A549 (cell line): ENCODE results near the gene DERA.

ENCODE experiments used
- BHLHE40 ChIP-seq: IDR thresholded peaks from 2 replicates; pipeline ENCODE4 v1.6.1; 2012; ENCODE audit warnings: low read depth, low read length, inconsistent platforms
- CTCF ChIP-seq: fragments of >200 bp; sonication (Bioruptor Twin); formaldehyde crosslinking; IDR thresholded peaks from 3 replicates; pipeline ENCODE4 v1.5.1; 2016
- JUN ChIP-seq, 2 experiments: fragments of >200 bp; sonication (Bioruptor Twin); formaldehyde crosslinking; IDR thresholded peaks; 2 replicates in 1 of 2; 3 replicates in 1 of 2; pipeline ENCODE4 v1.6.1; 2016 to 2017
- KDM1A ChIP-seq: fragments of 200-600 bp; sonication (generic); IDR thresholded peaks from 2 replicates; pipeline ENCODE4 v1.6.1; 2016; ENCODE audit warnings: low read depth, mild to moderate bottlenecking
- MAFK ChIP-seq: fragments of 450-650 bp; IDR thresholded peaks from 2 replicates; pipeline ENCODE4 v1.6.1; 2014; ENCODE audit not compliant: partially characterized antibody
- MAX ChIP-seq: IDR thresholded peaks from 2 replicates; pipeline ENCODE4 v1.6.1; 2012
- POLR2A ChIP-seq: IDR thresholded peaks from 2 replicates; pipeline ENCODE4 v1.6.1; 2012; ENCODE audit warnings: mild to moderate bottlenecking, low read length
- SMC3 ChIP-seq: fragments of >200 bp; sonication (Bioruptor Twin); formaldehyde crosslinking; IDR thresholded peaks from 3 replicates; pipeline ENCODE4 v1.6.1; 2018; ENCODE audit warnings: inconsistent platforms
- USF2 ChIP-seq: fragments of 450-650 bp; IDR thresholded peaks from 2 replicates; pipeline ENCODE4 v1.6.1; 2014; ENCODE audit warnings: antibody characterized with exemption
- ZSCAN20 ChIP-seq: fragments of 250-450 bp; sonication (Bioruptor Pico); IDR thresholded peaks from 2 replicates; pipeline ENCODE4 v1.8.0; 2022; ENCODE audit warnings: mild to moderate bottlenecking, moderate library complexity

- no peak for TF ChIP-seq CTCF
- TF ChIP-seq ZSCAN20: no peak
- TF ChIP-seq BHLHE40: no peak
- TF ChIP-seq POLR2A: no peak
- TF ChIP-seq MAX: no peak
- no peak for TF ChIP-seq MAFK
- TF ChIP-seq KDM1A: no peak
- no peak for TF ChIP-seq USF2
- no peak for TF ChIP-seq SMC3
- TF ChIP-seq JUN (IDR thresholded peaks at IDR 0.05): no peak
Observed at GRCh38 chr12:15933751-15934150, 22.6 kb downstream of the DERA start.
